HepG2 (cell line): ENCODE measurements around the gene MAGIX. TPM values are rescaled to one million over a fixed set of nuclear protein-coding genes. Genes with fewer than 3 reads are reported as not detected.
A peak's percentile ranks its signal among the peaks of the same experiment; 100 is the strongest.

ENCODE experiments used
- ATAC-seq: fragments of 200-7000 bp; cut with Tn5 transposase; 3 replicates; pipeline ENCODE4 v1.9.1; 2020; ENCODE audit warnings: mild to moderate bottlenecking, moderate library complexity
- BruUV-seq: library from RNA; stranded (reverse); fragments of 400-500 nt; replicated peaks from 2 replicates; lab custom pipeline; 2021; lab: Mats Ljungman, UMichigan
- CTCF ChIA-PET: fragments of 300-600 bp; formaldehyde crosslinking; extraction: SDS; loops from one replicate; lab custom pipeline; 2021; ENCODE audit warnings: low total read pairs, inconsistent platforms, low intra/inter-chr PET ratio; lab: Yijun Ruan, JAX
- POLR2A ChIA-PET: fragments of 350-600 bp; sonication (Branson Sonifier 250); formaldehyde crosslinking; loops from one replicate; lab custom pipeline; 2020; ENCODE audit warnings: antibody characterized with exemption, inconsistent platforms; lab: Yijun Ruan, JAX
- DNase-seq: peaks from one replicate; pipeline ENCODE4 v3.0.0-alpha.2; 2015; ENCODE audit warnings: low spot score
- FAIRE-seq: peaks from 3 replicates; lab custom pipeline; 2011; peaks lifted over from hg19 to GRCh38; lab: Jason Lieb, UNC
- H2AFZ ChIP-seq: one replicate; pipeline ENCODE4 v1.6.1; 2011; ENCODE audit warnings: low read length, inconsistent platforms
- H3K27ac ChIP-seq: fragments of 300-600 bp; 3 replicates; pipeline ENCODE4 v1.8.0; 2011; ENCODE audit warnings: mixed run types, mild to moderate bottlenecking, mixed read lengths, low read length, inconsistent platforms; ENCODE audit not compliant: insufficient read depth; ENCODE audit errors: extremely low read length
- H3K27me3 ChIP-seq, 2 experiments: fragments of 200-600 bp in 1 of 2; 2 replicates in 1 of 2; 3 replicates in 1 of 2; pipeline versions ENCODE4 v1.6.0 to v1.8.0; 2011; ENCODE audit warnings: low read length in 2 of 2, mild to moderate bottlenecking in 2 of 2, moderate library complexity in 2 of 2, inconsistent platforms in 1 of 2; ENCODE audit not compliant: insufficient read depth in 2 of 2, control insufficient read depth in 1 of 2
- H3K36me3 ChIP-seq, 2 experiments: fragments of 200-600 bp in 1 of 2; replicated peaks in 1 of 2; 2 replicates in 1 of 2; 3 replicates in 1 of 2; pipeline versions ENCODE4 v1.5.1 to v1.8.0; 2011; ENCODE audit warnings: low read length in 2 of 2, inconsistent platforms in 1 of 2; ENCODE audit not compliant: insufficient read depth in 2 of 2, control insufficient read depth in 1 of 2
- H3K4me1 ChIP-seq: 2 replicates; pipeline ENCODE4 v1.5.1; 2012; ENCODE audit warnings: low read length, inconsistent platforms; ENCODE audit not compliant: insufficient read depth
- H3K4me2 ChIP-seq: 2 replicates; pipeline ENCODE4 v1.6.0; 2011; ENCODE audit warnings: low read depth, low read length, inconsistent platforms
- H3K4me3 ChIP-seq, 3 experiments: fragments of 200-600 bp in 1 of 3; sonication (generic), shearing (Covaris generic) in 1 of 3; replicated peaks in 1 of 3; 2 replicates each; pipeline ENCODE4 v1.5.1; 2011 to 2016; ENCODE audit warnings: low read length in 3 of 3, inconsistent platforms in 2 of 3, low read depth in 2 of 3, mild to moderate bottlenecking in 2 of 3, control low read depth in 1 of 3, mixed read lengths in 1 of 3; ENCODE audit not compliant: insufficient read depth in 1 of 3
- H3K79me2 ChIP-seq: one replicate; pipeline ENCODE4 v1.6.1; 2011; ENCODE audit warnings: low read length, inconsistent platforms; ENCODE audit not compliant: insufficient read depth
- H3K9ac ChIP-seq: 2 replicates; pipeline ENCODE4 v1.6.0; 2011; ENCODE audit warnings: mild to moderate bottlenecking, low read depth, low read length, inconsistent platforms; ENCODE audit not compliant: insufficient read depth
- H3K9me3 ChIP-seq: 2 replicates; pipeline ENCODE4 v1.5.1; 2012; ENCODE audit warnings: mild to moderate bottlenecking, low read length
- H4K20me1 ChIP-seq: 2 replicates; pipeline ENCODE4 v1.6.0; 2011; ENCODE audit warnings: inconsistent platforms, mild to moderate bottlenecking, low read length, moderate library complexity; ENCODE audit not compliant: insufficient read depth
- CTCF ChIP-seq: sonication (generic); formaldehyde crosslinking; IDR thresholded peaks from 2 replicates; pipeline ENCODE4 v1.5.0; 2020; ENCODE audit warnings: mild to moderate bottlenecking, missing genetic modification reagents, moderate library complexity
- EP300 ChIP-seq, 3 experiments: sonication (generic) in 1 of 3; formaldehyde crosslinking in 1 of 3; IDR thresholded peaks; 2 replicates each; pipeline versions ENCODE4 v1.5.1 to v1.6.1; 2011 to 2020; ENCODE audit warnings: low read depth in 2 of 3, low read length in 2 of 3, borderline replicate concordance in 1 of 3, improper control_type of control experiment in 1 of 3, mild to moderate bottlenecking in 1 of 3, missing genetic modification reagents in 1 of 3, moderate library complexity in 1 of 3
- FLYWCH1 ChIP-seq: sonication (generic); formaldehyde crosslinking; IDR thresholded peaks from 2 replicates; pipeline ENCODE4 v1.8.1; 2023; ENCODE audit warnings: mild to moderate bottlenecking, missing genetic modification reagents
- GLI4 ChIP-seq: sonication (generic); formaldehyde crosslinking; IDR thresholded peaks from 2 replicates; pipeline ENCODE4 v1.5.1; 2020; ENCODE audit warnings: missing genetic modification reagents, mild to moderate bottlenecking, moderate library complexity, borderline replicate concordance
- HOXA9 ChIP-seq: sonication (generic); formaldehyde crosslinking; IDR thresholded peaks from 2 replicates; pipeline ENCODE4 v1.8.1; 2022; ENCODE audit warnings: missing genetic modification reagents, mild to moderate bottlenecking, moderate library complexity, borderline replicate concordance
- JUNB ChIP-seq: sonication (generic); formaldehyde crosslinking; IDR thresholded peaks from 2 replicates; pipeline ENCODE4 v1.8.0; 2022; ENCODE audit warnings: missing genetic modification reagents, mild to moderate bottlenecking, borderline replicate concordance
- MAFG ChIP-seq: sonication (generic); formaldehyde crosslinking; IDR thresholded peaks from 2 replicates; pipeline ENCODE4 v1.5.1; 2020; ENCODE audit warnings: mild to moderate bottlenecking, missing genetic modification reagents
- MTA1 ChIP-seq: sonication (generic); formaldehyde crosslinking; IDR thresholded peaks from 2 replicates; pipeline ENCODE4 v1.4.0; 2020; ENCODE audit warnings: missing genetic modification reagents, mild to moderate bottlenecking, borderline replicate concordance
- POLR2AphosphoS2 ChIP-seq: IDR thresholded peaks from 2 replicates; pipeline ENCODE4 v1.6.1; 2011; ENCODE audit warnings: low read depth, low read length, improper control_type of control experiment
- SMC3 ChIP-seq: IDR thresholded peaks from 2 replicates; pipeline ENCODE4 v1.6.1; 2011; ENCODE audit warnings: low read length, improper control_type of control experiment
- STAG1 ChIP-seq: sonication (generic); formaldehyde crosslinking; IDR thresholded peaks from 2 replicates; pipeline ENCODE4 v1.4.0; 2020; ENCODE audit warnings: missing genetic modification reagents
- SUZ12 ChIP-seq: fragments of 150-350 bp; IDR thresholded peaks from 2 replicates; pipeline ENCODE4 v1.6.1; 2014; ENCODE audit warnings: low read depth, low read length
- ZBTB20 ChIP-seq: sonication (generic); formaldehyde crosslinking; IDR thresholded peaks from 2 replicates; pipeline ENCODE4 v1.8.1; 2023; ENCODE audit warnings: missing genetic modification reagents, low read depth, mild to moderate bottlenecking, borderline replicate concordance
- ZNF317 ChIP-seq: sonication (generic); formaldehyde crosslinking; IDR thresholded peaks from 2 replicates; pipeline ENCODE4 v1.5.0; 2020; ENCODE audit warnings: mild to moderate bottlenecking, missing genetic modification reagents
- ZNF570 ChIP-seq: sonication (generic); formaldehyde crosslinking; IDR thresholded peaks from 2 replicates; pipeline ENCODE4 v1.4.0; 2020; ENCODE audit warnings: mild to moderate bottlenecking, missing genetic modification reagents, borderline replicate concordance
- ZNF776 ChIP-seq: sonication (generic); formaldehyde crosslinking; IDR thresholded peaks from 2 replicates; pipeline ENCODE4 v1.4.0; 2020; ENCODE audit warnings: mild to moderate bottlenecking, missing genetic modification reagents
- ZNF878 ChIP-seq: sonication (generic); formaldehyde crosslinking; IDR thresholded peaks from 2 replicates; pipeline ENCODE4 v1.8.1; 2023; ENCODE audit warnings: mild to moderate bottlenecking, missing genetic modification reagents, moderate library complexity
- WGBS: methylation state at CpG from one replicate; pipeline ENCODE4 v1.1.6; 2017; ENCODE audit warnings: low lambda C conversion rate; 5-methylcytosine and 5-hydroxymethylcytosine counted together
- in situ Hi-C: cut with HindIII; loops from 2 replicates; pipeline ENCODE4 v1.10.0; 2017; ENCODE audit warnings: low pct_unique_long_range_greater_than_20kb; ENCODE audit not compliant: extremely low pct_ligation_motif_present
- intact Hi-C: fragments of 100-400 bp; cut with micrococcal nuclease; formaldehyde crosslinking; loops from one replicate; pipeline ENCODE4 v1.10.0; 2022; ENCODE audit not compliant: unreplicated experiment
- polyA plus RNA-seq, 8 experiments: library from polyadenylated mRNA; depleted of rRNA in 3 of 8; stranded (reverse) in 7 of 8; unstranded in 1 of 8; fragments of >200 nt; fragmentation: Illumina TruSeq in 4 of 8; extraction: Trizol in 4 of 8; gene quantifications; 2 replicates each; pipeline versions ENCODE4 v1.2.1 to v1.2.3, GENCODE V29; 2011 to 2016; ENCODE audit warnings: low read depth in 4 of 8, missing spikeins in 1 of 8, mixed read lengths in 1 of 8; ENCODE audit not compliant: insufficient read depth in 1 of 8
- total RNA-seq, 5 experiments: library from RNA; depleted of rRNA; stranded (reverse); fragments of >200 nt; fragmentation: Illumina TruSeq; extraction: Trizol; gene quantifications; 2 replicates each; pipeline ENCODE4 v1.2.3, GENCODE V29; 2016; ENCODE audit warnings: low read depth in 1 of 5

MAGIX gene
- total and polyA plus RNA-seq, 2 of the 13 experiments (the other 11 are each of a cell fraction or from before 2014, with no cell fraction given) = 0.63 to 1.2 TPM

- Histone ChIP-seq H3K4me2 (no peak overlapping the region), H2AFZ (no peak overlapping the region), H3K27me3 (no peaks in the 10 kb centered on the region), H3K27ac (no peak overlapping the region), H3K4me3 (no peak overlapping the region), H4K20me1 (no peaks in the 10 kb centered on the region), H3K79me2 (peaks cover 16% of the 10 kb centered on the region), H3K9ac (no peak overlapping the region), H3K36me3 (peaks cover 2 to 17% of the 10 kb centered on the region in 2 experiments; a peak in 3 of 5 replicates), H3K4me1 (peaks cover 17% of the 10 kb centered on the region), H3K9me3 (no peaks in the 10 kb centered on the region)
- FAIRE-seq (peak; percentile 48), DNase-seq (no peak), ATAC-seq (no peak)
- 82% methylated on average over 1 of the region's 1 CpG for WGBS
- TF ChIP-seq SMC3 (0 out of 2 replicates have a peak, but pooled peaks have one; percentile 2), CTCF (peak; percentile 29; the same call in 1 of the 2 replicates), STAG1 (CRISPR knock-in tag) (peak; percentile 59), ZNF878 (CRISPR knock-in tag) (no peak)
- ChIA-PET CTCF (interaction anchor here (1.2 kb wide), 1 partner anchor 66 kb away, joined by 3 read pairs; the partner anchor contains the start of gene PRICKLE3), POLR2A (interaction anchor here (0.5 kb wide), 1 partner anchor 10 kb away, joined by 3 read pairs; no protein-coding TSS in a partner anchor)
- in situ Hi-C loops = loop anchor here (5.0 kb wide), 2 partner anchors 42 to 67 kb away; partner anchors contain the start of genes MAGIX and PRICKLE3
- BruUV-seq = no TSS peak
- intact Hi-C loops = loop anchor here (5.0 kb wide), 1 partner anchor 42 kb away; the partner anchor contains the start of gene MAGIX
These were observed 42.5 kb upstream of the MAGIX start for GRCh38 chrX:49120091-49120490.

- no TSS peak for BruUV-seq
- H3K79me2 ChIP-seq = peaks cover 16% of the 10 kb centered on the region
- H3K4me3 ChIP-seq = peak overlapping the region; percentile 73 to 79 (median 75)
- no peak overlapping the region for H2AFZ ChIP-seq
- intact Hi-C loops (loop anchor here (5.0 kb wide), 1 partner anchor 40 kb away; the partner anchor contains the start of gene MAGIX), in situ Hi-C loops (loop anchor here (5.0 kb wide), 2 partner anchors 40 to 65 kb away; partner anchors contain the start of genes MAGIX and PRICKLE3)
- peaks cover 0 to 10% of the 10 kb centered on the region in 2 experiments; a peak in 3 of 5 replicates for H3K36me3 ChIP-seq
- H3K9ac ChIP-seq = peak overlapping the region; percentile 93
- H3K4me2 ChIP-seq = peak overlapping the region; percentile 76
- ATAC-seq = no peak
- CTCF ChIA-PET = no interaction called here
- no peak overlapping the region for H3K27ac ChIP-seq
- H3K9me3 ChIP-seq = no peaks in the 10 kb centered on the region
- DNase-seq = no peak
- POLR2A ChIA-PET = interaction anchor here (1.0 kb wide), 1 partner anchor 164 kb away, joined by 3 read pairs; no protein-coding TSS in a partner anchor
- no peaks in the 10 kb centered on the region for H3K27me3 ChIP-seq
- peaks cover 17% of the 10 kb centered on the region for H3K4me1 ChIP-seq
- FAIRE-seq = no peak
- no peaks in the 10 kb centered on the region for H4K20me1 ChIP-seq
- 62% methylated on average over 4 of the region's 5 CpGs for WGBS
- TF ChIP-seq HOXA9 (CRISPR knock-in tag) (no peak), ZNF776 (CRISPR knock-in tag) (no peak), GLI4 (CRISPR knock-in tag) (no peak), ZNF317 (CRISPR knock-in tag) (no peak), ZNF570 (no peak), JUNB (CRISPR knock-in tag) (no peak), SUZ12 (no peak), POLR2AphosphoS2 (no peak), EP300 (IDR thresholded peaks at IDR 0.05; ENCODE audit: low read depth in 2 of 2, low read length in 2 of 2) (no peak), EP300 (CRISPR knock-in tag; IDR thresholded peaks at IDR 0.05; ENCODE audit: borderline replicate concordance) (no peak), MAFG (CRISPR knock-in tag) (no peak), ZBTB20 (CRISPR knock-in tag) (no peak), FLYWCH1 (CRISPR knock-in tag) (no peak), MTA1 (CRISPR knock-in tag) (no peak)
These were observed 40.1 kb upstream of the MAGIX start for GRCh38 chrX:49122499-49122898.
